GM19193 (cell line): Measurements from ENCODE around the gene USP24.

ENCODE experiments used
- POLR2A ChIP-seq: IDR thresholded peaks from 4 replicates; pipeline ENCODE4 v1.6.1; 2011; ENCODE audit not compliant: insufficient read depth, insufficient read length; ENCODE audit errors: extremely low read depth

The USP24 gene

GRCh38 chr1:55051169-55051568 is 164.0 kb downstream of the USP24 start:
- TF ChIP-seq POLR2A, result no peak

GRCh38 chr1:55050283-55050682 is 164.9 kb downstream of the USP24 start:
- no peak for TF ChIP-seq POLR2A

- no peak for TF ChIP-seq POLR2A
Observed at GRCh38 chr1:55049914-55050278, 165.3 kb downstream of the USP24 start.

DNA sequence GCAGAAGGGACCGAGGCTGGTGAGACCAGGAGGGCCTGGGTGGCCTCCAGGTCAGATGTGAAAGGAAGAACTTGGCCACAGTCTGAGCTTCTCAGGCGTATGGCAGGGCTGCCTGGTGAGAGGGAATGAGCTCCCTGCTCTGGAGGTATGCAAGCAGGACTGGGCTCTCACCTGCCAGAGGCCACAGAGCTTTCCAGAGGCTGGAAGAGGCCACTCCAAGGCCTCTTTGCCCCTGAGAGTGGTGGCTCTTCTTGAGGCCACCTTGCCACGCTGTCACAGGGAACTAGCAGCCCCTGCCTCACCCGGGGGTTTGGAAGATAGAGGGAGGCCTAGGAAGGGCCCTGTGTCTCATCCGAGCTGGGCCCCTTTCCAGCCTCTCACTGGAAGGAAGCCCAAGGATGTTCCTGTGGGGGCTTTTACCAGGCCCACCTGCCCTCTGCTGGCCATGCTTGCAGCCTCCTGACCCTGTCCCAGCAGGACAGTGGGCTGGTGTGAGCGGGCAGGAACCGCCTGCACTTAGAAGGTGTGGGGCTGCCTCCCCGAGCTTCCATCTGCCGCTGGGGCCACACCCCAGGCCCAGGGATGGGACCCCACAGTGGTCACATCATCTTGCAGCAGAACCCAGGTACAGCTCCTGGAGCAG is 165.8 kb downstream of the USP24 start:
- no peak for TF ChIP-seq POLR2A

GRCh38 chr1:55048453-55049270 is 166.5 kb downstream of the USP24 start:
- no peak for TF ChIP-seq POLR2A

- no peak for TF ChIP-seq POLR2A
Observed at GRCh38 chr1:55047611-55048010, 167.6 kb downstream of the USP24 start.

- TF ChIP-seq POLR2A, result no peak
Observed at GRCh38 chr1:55046871-55047270, 168.3 kb downstream of the USP24 start.

DNA sequence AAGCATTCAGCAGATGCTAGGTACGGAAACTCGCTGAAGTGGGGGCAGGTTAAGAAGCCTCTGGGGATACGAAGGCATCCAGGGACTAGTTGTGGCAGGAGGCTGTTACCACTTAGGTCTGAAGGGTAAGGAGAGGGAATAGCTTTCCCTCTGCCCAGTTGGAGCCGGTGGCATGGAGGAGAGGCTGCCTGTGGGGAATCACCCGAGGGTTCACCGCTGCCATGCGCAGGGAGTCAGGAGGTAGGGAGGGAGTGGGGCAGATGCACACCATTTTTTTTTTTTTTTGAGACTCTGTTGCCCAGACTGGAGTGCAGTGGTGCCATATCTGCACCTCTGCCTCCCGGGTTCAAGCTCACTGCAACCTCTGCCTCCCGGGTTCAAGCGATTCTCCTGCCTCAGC is 169.7 kb downstream of the USP24 start:
- TF ChIP-seq POLR2A, result no peak

DNA sequence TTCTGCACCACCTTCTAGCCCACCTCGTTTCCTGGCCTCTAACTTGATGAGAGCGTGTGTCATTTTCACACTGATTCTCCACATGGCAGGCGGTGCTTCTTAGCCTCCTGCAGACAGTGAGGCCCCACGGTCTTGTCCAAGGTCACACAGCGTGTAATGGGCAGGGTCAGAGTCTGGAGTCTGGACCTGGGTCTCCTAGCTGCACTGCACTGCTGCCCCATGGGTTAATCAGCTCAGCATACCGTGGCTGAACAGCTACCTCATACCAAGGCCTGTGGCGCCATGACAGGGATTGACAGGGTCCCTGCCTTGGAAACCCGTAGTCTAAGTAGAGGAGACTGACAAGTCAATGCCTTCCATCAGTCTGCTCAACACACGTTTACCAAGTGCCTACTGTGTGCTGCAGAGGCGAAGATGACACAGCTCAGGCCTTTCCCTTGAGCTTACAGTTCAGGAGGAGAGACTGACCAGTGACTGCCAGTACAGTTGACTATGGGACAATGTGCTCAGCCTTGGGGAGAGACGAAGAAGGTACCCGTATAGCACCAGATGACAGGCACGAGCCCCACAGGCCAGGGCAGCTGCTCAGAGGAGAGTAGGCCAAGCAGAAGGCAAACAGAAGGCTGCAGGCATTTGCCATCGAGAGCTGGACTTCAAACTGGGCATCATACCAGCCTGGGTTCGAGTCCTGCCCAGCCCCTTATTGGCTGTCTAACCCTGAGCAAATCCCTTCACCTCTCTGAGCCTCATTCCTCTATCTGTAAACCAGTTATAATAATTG is 170.4 kb downstream of the USP24 start:
- no peak for TF ChIP-seq POLR2A

DNA sequence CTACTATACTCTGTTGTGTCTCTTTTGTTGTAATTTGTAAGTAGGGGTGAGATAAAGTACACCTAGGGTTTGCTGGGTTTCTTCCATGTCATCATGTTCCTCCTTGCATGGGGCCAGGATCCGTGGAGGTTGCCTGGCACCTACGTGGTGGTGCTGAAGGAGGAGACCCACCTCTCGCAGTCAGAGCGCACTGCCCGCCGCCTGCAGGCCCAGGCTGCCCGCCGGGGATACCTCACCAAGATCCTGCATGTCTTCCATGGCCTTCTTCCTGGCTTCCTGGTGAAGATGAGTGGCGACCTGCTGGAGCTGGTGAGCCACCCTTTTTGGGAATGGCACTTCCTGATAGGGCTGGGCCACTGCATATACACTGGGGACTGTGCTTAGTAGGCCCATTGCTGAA is 171.4 kb downstream of the USP24 start:
- TF ChIP-seq POLR2A, result no peak

DNA sequence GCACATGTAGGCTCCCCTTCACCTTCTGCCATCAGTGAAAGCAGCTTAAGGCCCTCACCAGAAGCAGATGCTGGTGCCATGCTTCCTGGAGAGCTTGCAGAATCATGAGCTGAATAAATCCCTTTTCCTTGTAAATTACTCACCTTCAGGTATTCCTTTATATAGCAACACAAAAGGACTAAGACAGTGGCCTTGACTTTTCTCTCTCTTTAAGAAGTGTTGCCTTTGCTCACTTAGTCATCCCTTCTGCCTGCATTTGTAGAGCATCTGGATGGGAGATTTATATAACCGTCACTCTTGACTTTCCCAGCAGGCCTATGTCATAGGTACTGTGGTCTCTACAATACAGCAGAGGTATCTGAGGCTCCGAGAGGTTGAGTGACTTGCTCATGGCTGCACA is 172.2 kb downstream of the USP24 start:
- TF ChIP-seq POLR2A, result no peak

GRCh38 chr1:55041613-55042012 is 173.6 kb downstream of the USP24 start:
- TF ChIP-seq POLR2A, result no peak

- TF ChIP-seq POLR2A, result no peak
Observed at GRCh38 chr1:55040933-55041494, 174.2 kb downstream of the USP24 start.

- TF ChIP-seq POLR2A, result no peak
Observed at GRCh38 chr1:55040083-55040932, 174.9 kb downstream of the USP24 start.
